ENCODE results near the gene TMEM9B.
"Not testable (repeated sequence)": the region's sequence is repeated elsewhere in the genome, so short reads cannot be mapped to it uniquely, and the experiment has no call there.

The TMEM9B gene

DNA sequence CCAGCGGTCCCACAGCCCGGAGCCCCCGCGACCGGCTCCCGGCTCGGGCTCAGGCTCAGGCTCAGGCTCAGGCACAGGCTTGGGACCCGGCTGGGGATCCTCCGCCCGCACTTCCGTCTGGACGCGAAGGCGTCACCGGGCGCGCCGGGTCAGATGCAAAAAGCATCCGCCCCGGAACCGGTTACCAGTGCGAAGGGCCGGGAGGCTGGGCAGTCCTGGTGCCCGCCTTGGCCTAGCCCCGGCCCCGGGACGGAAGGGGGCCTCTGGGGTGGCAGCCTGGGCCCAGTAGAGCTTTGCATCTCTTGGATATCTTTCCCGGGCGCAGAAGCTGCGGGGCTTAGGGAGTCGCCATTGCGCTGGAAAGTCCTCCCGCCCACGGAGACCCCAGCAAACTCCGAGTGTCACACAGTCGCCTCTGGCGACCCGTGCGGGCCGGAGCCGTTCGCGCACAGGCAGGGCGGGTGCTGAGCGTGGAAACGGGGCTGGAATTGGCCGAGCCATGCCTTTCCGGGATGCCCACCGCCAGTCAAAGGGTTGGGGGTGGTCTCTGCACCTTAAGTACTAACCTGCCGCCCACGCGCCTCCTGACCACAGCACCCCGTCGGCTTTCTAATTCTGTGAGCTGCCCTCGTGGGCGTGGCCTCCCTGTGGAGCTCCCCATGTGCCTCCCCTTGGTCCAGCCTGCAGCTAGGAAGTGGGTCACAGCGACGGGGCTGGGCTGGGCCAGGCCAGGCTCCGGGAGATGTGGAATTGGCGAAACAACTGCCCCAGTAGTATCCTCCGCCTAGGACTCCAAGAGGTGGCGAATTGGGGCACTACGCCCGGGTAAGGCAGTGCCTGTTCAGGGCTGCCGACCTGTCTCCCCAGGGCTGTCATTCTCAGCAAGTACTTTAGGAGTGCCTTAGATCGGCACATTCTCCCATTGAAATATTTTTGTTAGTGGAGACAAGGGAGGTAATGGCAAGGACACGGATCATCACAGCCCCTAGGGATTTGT is at the start of gene TMEM9B:
Gene TMEM9B (minus strand): TSS at position 119 of the 997 bp plus-strand sequence. CDS start 129 bp downstream, outside the sequence.
- DNase-seq: peak; percentile 49 to 89 (median 71)

DNA sequence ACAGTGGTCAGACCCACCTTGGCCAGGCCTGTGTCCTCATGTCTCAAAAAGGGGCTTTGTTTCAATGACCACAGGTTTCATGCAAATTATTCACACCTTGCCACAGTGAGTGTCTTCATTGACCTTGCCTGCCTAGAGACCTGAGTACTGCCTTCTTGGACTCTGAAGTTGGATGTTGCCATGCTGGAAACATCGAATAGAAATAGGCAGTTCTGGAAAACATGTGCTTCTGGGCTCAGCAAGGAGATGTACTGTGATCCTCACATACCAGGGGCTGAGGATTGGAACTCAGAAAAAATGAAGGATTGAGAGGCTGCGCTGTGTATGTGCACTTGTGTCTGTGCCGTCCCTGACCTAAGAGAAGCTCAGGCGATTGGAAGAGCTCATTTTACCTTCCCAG is 49.1 kb upstream of the TMEM9B start:
- no peak for DNase-seq

DNA sequence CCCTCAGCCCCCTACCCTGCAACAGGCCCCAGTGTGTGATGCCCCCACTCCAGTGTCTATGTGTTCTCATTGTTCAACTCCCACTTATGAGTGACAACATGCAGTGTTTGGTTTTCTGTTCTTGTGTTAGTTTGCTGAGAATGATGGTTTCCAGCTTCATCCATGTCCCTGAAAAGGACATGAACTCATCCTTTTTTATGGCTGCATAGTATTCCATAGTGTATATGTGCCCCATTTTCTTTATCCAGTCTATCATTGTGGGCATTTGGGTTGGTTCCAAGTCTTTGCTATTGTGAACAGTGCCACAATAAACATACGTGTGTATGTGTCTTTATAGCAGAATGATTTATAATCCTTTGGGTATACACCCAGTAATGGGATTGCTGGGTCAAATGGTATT is 45.3 kb upstream of the TMEM9B start:
- DNase-seq: not testable (repeated sequence)

DNA sequence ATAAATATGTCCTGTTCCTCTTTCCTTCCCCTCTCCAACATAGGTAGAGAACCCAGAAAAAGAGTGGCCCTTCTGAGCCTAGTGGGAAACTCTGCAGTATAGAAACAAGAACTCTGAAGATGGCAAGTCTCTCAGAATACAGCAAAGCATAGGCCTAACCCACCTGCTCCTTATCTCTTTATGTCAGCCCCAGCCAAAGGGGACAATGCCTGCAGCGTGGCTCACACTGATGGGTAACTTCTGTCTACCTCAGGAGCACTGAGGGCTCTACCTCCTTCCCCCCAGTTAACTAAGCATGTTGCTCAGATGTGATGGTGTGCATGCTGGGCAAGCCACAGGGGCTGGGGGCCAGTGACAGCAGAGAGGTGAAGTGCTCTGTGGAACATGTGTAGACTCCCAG is 44.4 kb upstream of the TMEM9B start:
- no peak for DNase-seq

DNA sequence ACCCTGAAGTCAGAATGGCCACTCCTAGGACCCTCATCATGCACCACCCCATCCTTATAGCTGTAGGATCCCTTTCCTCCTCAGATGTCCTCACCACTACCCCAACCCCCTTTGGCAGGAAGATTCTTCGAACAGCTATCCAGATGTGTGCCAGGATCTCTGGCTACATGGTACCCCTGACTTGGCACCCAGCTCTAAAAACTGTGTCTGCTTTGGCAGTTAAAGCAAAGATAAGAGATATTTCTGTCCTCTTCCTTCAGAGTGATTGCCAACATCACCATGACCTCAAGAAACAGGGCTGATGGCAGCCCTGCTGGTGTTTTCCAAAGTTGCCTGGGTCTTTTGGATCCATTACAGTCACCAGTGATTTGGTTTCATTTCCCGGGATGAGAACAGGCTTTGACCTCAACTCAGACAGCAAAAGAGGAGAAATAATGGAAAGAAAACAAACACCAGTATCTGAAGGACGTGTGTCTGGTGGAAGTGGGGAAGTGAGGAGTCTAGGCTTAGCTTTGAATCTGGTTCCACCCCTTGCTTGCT is 43.8 kb upstream of the TMEM9B start:
- DNase-seq: no peak

DNA sequence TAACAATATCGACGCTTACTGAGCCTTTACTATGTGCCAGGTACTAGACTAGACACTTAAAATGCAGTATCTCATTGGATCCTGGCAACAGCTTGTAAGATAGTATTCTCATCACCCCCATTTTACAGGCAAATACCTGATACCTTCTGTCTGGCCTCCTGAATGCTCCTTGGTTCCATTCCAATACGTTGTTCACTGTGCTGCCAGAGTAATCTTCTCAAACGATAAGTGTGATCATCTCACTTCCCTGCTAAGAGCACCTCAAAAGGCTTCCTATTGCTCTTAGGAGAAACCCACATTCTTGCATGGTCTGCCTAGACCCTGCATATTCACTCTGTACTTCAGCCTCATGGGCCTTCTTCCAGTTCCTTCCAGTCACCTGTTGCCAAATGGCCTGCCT is 40.8 kb upstream of the TMEM9B start:
- DNase-seq: no peak

DNA sequence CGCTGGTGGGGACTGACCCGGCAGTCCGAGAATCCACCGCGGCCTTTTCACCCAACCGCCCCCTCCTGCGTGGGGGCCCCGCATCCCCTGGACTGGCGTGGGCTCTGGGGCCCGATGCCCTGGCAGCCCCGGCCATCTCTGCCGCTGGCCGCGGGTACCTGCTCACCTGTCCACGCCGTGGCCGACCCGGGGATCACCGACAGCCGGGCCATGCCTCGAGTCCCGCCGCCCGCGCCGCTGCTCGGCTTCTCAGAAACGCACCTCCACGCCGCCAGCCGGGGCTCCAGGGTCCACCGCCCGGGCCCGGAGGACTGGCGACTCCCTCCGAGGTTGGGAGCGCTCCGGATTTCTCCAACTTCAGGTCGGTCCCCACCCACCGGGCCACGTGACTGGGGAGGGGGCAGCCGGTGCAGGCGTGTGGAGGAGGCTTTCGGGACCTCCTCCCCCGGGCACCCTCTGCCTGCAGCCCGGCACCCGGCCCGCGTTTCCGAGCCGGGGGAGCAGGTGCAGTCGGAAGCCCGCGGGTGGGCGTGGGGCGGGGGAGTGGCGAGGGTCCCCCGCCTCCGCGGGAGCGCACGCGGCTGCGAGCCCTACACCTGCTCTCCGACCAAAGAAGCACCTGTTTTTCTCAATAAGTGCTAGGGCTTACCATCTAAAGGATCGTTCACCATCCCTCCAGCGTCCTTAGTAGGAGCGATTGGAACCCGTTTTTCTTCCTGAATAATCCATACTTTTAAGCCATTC is 40.1 kb upstream of the TMEM9B start:
- peak in 4 of 6 experiments; percentile 27 to 44 (median 32) for DNase-seq

DNA sequence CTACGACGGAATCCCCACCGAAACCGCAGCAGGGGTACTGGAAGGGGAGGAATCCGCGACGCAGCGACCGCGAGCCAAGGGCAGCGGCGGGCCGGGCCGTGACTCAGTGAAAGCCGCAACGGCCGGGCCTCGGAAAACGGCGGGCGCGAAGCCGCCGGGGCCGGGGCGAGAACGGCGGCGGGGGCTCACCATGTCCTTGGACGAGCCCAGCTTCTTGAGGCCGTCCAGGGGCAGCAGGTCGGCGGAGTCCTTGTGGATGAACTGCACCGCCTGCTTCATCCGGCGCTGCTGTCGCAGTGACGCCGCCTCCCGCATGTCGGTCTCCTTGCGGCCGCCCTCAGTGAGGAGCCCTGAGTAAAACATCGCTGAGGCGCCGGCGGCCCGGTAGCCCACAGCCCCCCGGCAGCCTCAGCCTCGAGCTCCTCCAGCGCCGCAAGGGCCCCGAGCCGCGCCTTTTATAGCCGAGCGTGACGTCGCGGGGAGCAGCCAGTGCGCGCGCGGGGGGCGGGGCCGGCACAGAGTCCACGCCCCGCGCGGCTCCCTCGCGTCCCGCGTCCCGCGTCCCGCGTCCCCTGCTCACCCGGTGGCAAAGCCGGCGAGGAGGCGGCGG is 39.4 kb upstream of the TMEM9B start, which contains the start of gene NRIP3:
Gene NRIP3 (minus strand): TSS at position 429 of the 610 bp plus-strand sequence. CDS start 66 bp downstream, at position 363.
- peak; percentile 54 to 82 (median 80) for DNase-seq

DNA sequence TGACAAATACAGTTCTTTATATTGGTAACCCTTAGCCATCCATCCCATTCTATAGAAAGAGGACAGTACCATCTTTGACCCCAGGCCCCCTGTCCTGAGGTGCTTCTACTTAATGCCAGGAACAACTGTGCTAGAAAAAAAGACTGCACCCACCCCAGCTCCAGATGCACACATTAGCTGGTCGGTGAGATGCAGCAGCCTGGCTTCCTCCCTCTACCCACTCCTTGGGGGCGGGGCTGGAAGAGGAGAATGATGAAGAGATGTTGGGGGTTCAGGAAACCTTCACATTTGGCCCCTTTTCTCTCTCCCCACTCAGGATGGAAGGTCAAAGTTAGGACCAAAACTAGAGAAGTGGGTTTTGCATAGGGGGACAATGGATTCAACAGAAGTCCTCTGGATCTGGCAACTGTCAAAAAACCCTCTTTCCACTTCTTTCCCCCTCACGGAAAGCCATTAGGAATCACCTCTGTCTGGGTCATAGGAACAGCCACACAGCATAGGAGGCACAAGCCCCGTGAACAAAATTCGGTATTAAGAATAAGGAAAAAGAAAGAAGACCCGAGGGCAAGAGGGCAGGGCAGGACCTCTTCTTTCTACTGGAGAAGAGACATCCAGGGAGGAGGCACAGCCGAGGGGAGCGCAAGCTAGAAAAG is 38.8 kb upstream of the TMEM9B start:
- peak in 1 of 6 experiments; percentile 4 for DNase-seq

DNA sequence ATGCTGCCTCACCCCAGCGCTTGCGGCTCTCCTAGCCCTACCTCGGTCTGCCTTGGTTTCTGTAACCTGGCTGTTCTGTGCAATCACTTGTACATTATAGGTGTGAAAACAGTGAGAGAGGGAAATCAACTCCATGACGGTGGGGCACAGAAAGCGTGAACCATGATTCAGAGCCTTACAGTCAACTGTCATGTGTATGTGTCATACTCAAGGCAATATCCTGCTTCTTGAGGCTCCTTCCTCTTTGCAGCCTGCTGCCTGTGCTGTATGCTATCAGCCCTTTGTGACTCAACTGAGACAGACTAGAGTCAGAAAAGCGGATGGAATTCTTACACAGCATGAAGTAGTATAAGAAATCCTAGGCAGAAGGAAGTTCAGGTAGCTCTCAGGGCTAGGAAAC is 37.5 kb upstream of the TMEM9B start:
- DNase-seq: no peak

DNA sequence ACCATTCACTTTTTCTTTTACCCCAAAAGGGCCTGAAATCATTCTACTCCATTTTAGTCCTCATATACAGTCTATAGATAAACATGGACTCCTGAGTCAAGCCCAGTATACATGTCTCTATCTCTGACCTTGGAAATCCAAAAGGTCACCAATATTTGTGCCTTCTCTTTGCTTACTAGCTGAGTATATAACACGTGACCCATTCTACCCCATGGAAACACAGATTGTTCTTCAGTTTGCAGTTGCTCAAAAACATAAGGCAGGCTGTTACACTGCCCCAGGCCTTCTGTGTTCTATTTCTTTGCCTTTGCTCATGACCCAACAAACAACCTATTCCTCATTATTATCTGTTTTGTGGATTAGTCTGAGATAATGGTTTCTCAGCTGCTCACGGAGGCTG is 33.8 kb upstream of the TMEM9B start:
- DNase-seq: no peak

DNA sequence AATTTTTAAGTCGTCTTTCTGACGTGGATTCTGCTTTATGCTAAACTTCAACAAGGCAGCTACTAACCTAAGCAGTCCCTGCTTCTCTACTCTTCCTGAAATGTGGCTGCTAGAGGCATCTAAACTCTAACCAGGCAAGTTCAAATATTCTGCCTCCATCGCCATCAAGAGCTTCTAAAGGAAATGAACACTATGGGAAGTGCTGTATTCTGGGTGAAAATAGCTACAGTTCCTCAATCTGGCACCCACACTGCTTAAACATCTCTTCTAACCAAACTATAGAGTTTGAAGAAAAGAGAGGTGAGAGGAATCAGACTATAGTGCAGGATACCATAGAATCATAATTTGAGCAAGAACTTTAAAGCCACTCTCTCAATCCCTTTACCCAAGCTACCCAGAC is 33.2 kb upstream of the TMEM9B start:
- DNase-seq: no peak

DNA sequence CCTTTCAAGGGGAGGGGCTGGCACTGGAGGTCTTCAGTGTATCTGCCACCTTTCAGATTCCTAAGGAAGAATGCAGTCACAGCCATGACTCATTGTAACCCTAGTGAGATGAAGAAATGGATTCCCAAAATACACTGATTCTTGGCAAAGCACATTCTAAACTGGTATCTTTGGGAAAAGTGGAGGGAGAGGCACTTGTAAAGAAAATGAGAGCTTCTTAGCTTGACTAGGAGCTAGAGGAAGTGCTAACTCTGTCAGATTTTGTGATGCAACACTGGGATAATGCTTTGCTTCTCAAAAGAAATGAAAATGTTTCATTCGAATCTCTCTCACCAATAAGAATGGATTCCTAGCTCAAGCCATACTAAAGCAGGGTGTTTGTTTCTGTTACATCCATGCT is 25.2 kb upstream of the TMEM9B start:
- no peak for DNase-seq

DNA sequence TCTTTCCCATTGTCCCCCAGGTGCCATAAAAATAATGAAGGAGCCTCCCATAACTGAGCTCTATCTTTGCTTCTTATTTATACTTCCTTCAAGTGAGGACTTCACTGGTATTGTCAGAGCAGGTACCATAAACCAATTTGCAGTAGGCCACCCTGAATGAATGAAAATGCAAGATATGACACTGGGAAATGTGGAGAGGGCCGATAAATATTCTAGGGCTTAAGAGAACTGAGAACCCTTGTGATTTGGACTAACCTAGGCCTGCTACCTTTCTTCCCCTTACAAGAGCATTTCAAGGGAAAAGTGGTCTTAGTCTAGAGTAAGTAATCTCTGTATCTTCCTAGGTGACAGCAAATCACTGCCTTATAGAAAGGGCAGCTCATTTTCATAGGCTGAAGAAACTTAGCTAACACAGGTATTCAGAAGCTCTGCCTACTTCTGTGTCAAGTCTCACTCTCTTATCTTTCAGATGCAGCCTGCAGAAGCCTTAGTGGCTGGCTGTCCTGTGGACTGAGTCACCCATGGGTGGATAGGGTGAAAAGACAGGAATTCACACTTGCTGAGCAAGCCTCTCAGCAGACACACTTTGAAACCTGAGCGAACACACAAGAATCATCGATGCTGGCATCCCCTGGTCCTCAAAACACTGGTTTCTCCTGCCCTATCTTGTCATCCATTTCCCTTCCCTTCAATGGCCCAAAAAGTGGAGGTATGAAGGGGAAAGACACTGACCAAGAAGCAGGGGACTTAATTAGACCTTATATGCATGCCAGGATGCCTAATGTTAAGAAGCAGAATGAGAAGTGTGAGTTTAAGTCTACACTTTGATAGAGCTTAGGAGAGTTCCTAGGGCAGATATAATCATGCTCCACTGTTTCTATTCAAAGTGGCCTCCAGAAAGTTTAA is 24.3 kb upstream of the TMEM9B start:
- DNase-seq: no peak

DNA sequence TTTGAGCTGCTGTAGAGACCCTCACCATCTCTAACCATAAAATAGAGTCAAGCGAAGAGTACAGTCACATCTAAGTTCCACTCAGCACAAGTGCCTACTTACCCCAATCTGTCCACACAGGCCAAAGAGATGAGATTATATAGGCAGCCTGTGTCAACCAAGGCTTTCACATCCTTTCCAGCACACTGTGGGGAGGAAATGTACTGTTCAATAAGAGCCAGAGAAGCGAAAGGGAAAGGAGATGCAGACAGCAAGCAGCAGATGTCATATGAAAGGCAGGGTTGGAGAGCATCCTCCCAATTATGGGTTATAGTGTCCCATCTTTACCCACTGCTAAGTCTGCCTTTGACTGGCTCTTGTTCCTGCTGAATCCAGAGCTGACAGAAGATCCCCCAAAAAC is 23.2 kb upstream of the TMEM9B start:
- no peak for DNase-seq

DNA sequence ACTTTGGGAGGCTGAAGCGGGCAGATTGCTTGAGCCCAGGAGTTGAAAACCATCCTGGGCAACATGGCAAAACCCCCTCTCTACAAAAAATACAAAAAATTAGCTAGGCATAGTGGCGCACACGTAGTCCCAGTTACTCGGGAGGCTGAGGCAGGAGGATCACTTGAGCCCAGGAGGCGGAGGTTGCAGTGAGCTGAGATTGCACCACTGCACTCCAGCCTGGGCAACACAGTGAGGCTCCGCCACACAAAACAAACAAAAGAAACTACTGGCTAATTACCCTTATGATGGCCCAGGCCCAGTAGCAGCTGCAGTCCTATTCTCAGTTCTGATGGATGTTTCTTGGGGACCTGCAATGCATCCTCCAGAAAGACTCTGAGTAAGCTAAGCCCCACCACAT is 22.5 kb upstream of the TMEM9B start:
- not testable (repeated sequence) for DNase-seq

DNA sequence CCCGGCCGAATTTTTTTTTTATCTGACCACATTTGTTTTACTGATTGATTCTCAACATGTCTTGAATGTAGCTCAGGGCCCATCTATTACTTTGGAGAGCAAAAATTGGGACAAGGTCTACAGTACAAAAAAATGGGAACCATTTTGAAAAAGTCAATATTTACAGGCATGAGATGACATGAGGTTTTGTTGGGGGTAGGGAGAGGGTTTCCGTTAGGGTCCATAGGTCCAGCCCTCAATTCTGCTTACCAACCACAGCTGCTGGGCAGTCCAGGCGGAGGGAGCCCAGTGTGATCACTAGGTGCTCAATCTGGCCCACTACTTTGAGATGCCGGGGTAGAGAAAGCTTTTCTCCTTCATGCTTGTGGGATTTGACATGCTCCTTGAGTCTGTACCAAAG is 21.2 kb upstream of the TMEM9B start:
- no peak for DNase-seq

DNA sequence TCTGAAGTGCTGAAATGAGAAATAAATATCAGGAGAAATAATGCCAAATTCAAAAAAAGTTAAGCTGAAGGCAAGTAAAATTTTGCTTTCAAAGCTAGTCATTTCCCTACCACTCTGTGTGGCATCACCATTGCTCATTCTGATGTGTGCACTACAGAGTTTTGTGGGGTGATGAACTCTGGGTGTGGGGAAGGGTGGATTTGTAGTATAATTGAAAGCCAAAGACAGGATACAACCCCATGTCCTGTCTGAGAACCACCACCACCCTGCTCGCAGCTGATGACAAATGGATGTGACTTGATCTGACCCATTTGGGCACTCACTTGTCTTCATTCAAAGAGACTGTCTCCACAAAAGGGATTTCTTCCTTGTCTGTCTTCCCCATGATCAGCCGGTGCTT is 19.3 kb upstream of the TMEM9B start:
- no peak for DNase-seq

DNA sequence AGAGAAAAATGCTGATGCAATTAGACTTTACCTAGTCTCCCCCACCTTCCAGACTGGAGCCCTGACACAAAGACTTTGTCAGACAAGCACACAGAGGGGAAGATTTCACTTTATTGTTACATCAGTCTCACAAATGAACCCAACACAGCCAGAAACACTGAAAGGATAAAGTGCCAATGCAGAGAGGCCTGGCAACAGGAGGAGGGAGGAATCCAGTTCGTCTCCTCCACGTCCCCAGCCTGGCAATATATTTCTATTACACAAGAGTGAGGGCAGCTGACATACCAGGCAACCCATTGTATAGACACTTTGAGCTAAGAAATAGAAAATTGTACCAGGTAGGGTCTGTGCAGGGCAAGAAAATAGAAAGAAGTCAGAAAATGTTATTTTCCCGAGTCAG is 16.2 kb upstream of the TMEM9B start:
- no peak for DNase-seq

DNA sequence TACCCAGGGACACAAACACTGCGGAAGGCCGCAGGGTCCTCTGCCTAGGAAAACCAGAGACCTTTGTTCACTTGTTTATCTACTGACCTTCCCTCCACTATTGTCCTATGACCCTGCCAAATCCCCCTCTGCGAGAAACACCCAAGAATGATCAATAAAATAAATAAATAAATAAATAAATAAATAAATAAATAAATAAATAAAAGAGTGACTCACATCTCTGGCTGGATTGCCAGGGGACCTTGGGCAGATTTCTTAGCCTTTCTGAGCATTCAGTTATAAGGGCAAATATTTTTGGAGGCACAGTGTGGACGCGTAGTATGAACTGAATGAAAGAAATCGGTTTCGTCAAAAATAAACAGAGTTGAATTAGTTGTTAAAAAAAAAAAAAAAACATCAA is 15.1 kb upstream of the TMEM9B start:
- not testable (repeated sequence) for DNase-seq

DNA sequence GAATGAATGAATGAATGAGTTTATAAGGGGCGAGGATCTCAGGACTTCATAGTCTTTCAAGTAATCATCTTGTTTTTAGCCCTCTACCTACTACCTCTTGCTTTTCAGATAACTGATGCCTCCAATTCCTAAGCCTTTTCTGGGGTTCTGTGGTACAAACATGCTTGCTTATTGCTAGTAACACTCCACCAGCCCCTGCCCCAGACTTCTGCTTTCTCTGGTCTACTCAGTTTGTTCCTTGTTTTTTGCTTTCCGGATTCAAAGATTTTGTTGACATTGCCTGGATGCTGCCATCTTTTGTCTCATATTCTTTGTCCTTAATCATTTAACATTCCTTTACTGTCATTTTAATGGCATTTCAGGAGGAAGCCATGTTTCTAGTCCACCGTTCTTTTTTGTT is 8.9 kb upstream of the TMEM9B start:
- DNase-seq: no peak
